Hepatocyte (in vitro differentiated cells): ENCODE results near the gene MYL1.

Source experiments
- EZH2 ChIP-seq: fragments of 200-600 bp; sonication (generic); IDR thresholded peaks from 2 replicates; pipeline ENCODE4 v1.6.1; 2016; ENCODE audit warnings: antibody characterized with exemption, mild to moderate bottlenecking, borderline replicate concordance
- TF ChIP-seq, protein P1 (sequence below): fragments of 200-600 bp; sonication (generic); IDR thresholded peaks from 2 replicates; pipeline ENCODE4 v1.5.1; 2016; ENCODE audit warnings: antibody characterized with exemption, mild to moderate bottlenecking; ENCODE audit not compliant: poor library complexity

DNA sequence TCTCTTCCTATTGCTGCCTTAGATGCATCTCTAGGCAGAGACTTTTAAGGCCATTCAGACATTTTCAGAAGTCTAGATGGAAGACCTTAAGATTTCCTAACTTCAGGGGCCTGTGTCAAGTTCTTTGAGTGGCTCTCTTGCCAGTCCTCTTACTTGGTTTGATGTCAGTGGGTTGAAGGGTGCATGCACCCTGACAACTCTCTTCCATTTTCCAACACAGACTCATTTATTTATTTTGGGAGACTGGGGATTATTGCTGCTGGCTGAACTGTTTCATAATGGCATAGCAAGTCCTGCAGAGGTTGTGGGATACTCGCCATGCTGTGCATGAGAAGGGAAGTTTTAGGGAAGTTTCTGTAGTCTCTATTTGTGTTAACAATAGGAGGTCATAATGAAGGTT lies 50.7 kb downstream of the MYL1 start:
- TF ChIP-seq, protein P1, sequence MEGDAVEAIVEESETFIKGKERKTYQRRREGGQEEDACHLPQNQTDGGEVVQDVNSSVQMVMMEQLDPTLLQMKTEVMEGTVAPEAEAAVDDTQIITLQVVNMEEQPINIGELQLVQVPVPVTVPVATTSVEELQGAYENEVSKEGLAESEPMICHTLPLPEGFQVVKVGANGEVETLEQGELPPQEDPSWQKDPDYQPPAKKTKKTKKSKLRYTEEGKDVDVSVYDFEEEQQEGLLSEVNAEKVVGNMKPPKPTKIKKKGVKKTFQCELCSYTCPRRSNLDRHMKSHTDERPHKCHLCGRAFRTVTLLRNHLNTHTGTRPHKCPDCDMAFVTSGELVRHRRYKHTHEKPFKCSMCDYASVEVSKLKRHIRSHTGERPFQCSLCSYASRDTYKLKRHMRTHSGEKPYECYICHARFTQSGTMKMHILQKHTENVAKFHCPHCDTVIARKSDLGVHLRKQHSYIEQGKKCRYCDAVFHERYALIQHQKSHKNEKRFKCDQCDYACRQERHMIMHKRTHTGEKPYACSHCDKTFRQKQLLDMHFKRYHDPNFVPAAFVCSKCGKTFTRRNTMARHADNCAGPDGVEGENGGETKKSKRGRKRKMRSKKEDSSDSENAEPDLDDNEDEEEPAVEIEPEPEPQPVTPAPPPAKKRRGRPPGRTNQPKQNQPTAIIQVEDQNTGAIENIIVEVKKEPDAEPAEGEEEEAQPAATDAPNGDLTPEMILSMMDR = no peak
- TF ChIP-seq EZH2 = no peak
